OCI-LY1 (cell line): ENCODE measurements around the gene PSTPIP1.

Experiments
- H2AFZ ChIP-seq: fragments of 200-600 bp; sonication (generic), shearing (Covaris generic); 2 replicates; pipeline ENCODE4 v1.6.0; 2014; ENCODE audit warnings: antibody characterized with exemption, mild to moderate bottlenecking, low read length
- H3F3A ChIP-seq: fragments of 200-600 bp; sonication (generic), shearing (Covaris generic); 2 replicates; pipeline ENCODE4 v1.6.0; 2014; ENCODE audit warnings: mild to moderate bottlenecking, antibody characterized with exemption, low read length, moderate library complexity; ENCODE audit not compliant: insufficient read depth
- H3K27ac ChIP-seq: fragments of 200-600 bp; sonication (generic); 2 replicates; pipeline ENCODE4 v1.5.1; 2014; ENCODE audit warnings: low read length, mixed run types, mild to moderate bottlenecking, low read depth; ENCODE audit not compliant: poor library complexity, severe bottlenecking
- H3K27me3 ChIP-seq: fragments of 200-600 bp; sonication (generic); 2 replicates; pipeline ENCODE4 v1.6.0; 2014; ENCODE audit warnings: antibody characterized with exemption, mild to moderate bottlenecking, low read length, moderate library complexity; ENCODE audit not compliant: insufficient read depth
- H3K36me3 ChIP-seq: fragments of 200-600 bp; sonication (generic); 2 replicates; pipeline ENCODE4 v1.6.1; 2014; ENCODE audit warnings: mild to moderate bottlenecking, antibody characterized with exemption, low read length, moderate library complexity, mixed read lengths; ENCODE audit not compliant: insufficient read depth
- H3K4me1 ChIP-seq: fragments of 200-600 bp; sonication (generic); 2 replicates; pipeline ENCODE4 v1.5.1; 2014; ENCODE audit warnings: mild to moderate bottlenecking, low read length, moderate library complexity; ENCODE audit not compliant: insufficient read depth, severe bottlenecking
- H3K4me2 ChIP-seq: fragments of 200-600 bp; sonication (generic), shearing (Covaris generic); 2 replicates; pipeline ENCODE4 v1.6.1; 2014; ENCODE audit warnings: low read length
- H3K4me3 ChIP-seq: fragments of 200-600 bp; sonication (generic); 2 replicates; pipeline ENCODE4 v1.5.1; 2014; ENCODE audit warnings: low read length, low read depth, mild to moderate bottlenecking, mixed read lengths; ENCODE audit not compliant: poor library complexity, severe bottlenecking
- H3K79me2 ChIP-seq: fragments of 200-600 bp; shearing (Covaris generic); 2 replicates; pipeline ENCODE4 v1.6.1; 2016; ENCODE audit warnings: mixed run types, low read length, mixed read lengths; ENCODE audit not compliant: insufficient read depth
- H3K9ac ChIP-seq: fragments of 200-600 bp; sonication (generic), shearing (Covaris generic); 2 replicates; pipeline ENCODE4 v1.6.1; 2014; ENCODE audit warnings: mild to moderate bottlenecking, low read length, mixed read lengths
- H3K9me2 ChIP-seq: fragments of 200-600 bp; sonication (generic), shearing (Covaris generic); 2 replicates; pipeline ENCODE4 v1.6.1; 2014; ENCODE audit warnings: low read depth, mild to moderate bottlenecking, low read length, mixed read lengths
- H3K9me3 ChIP-seq: fragments of 200-600 bp; shearing (Covaris generic); 2 replicates; pipeline ENCODE4 v1.6.1; 2014; ENCODE audit warnings: low read length, mixed read lengths
- H4K20me1 ChIP-seq: fragments of 200-600 bp; sonication (generic), shearing (Covaris generic); 2 replicates; pipeline ENCODE4 v1.6.0; 2016; ENCODE audit warnings: mild to moderate bottlenecking, low read length; ENCODE audit not compliant: insufficient read depth
- CTCF ChIP-seq: fragments of 200-600 bp; sonication (generic), shearing (Covaris generic); IDR thresholded peaks from 2 replicates; pipeline ENCODE4 v1.5.1; 2017; ENCODE audit warnings: mild to moderate bottlenecking, antibody characterized with exemption, low read length, moderate library complexity, mixed read lengths
- EZH2 ChIP-seq: fragments of 200-600 bp; sonication (generic), shearing (Covaris generic); IDR thresholded peaks from 2 replicates; pipeline ENCODE4 v1.8.0; 2017; ENCODE audit warnings: borderline replicate concordance, mixed run types, mild to moderate bottlenecking, antibody characterized with exemption, low read length, moderate library complexity, mixed read lengths

The PSTPIP1 gene

GRCh38 chr15:76978522-76979330 lies 16.2 kb upstream of the PSTPIP1 start:
- no peak overlapping the region for H3K4me2 ChIP-seq
- H3K9me2 ChIP-seq, result no peaks in the 10 kb centered on the region
- no peaks in the 10 kb centered on the region for H3K79me2 ChIP-seq
- H3K4me3 ChIP-seq, result no peak overlapping the region
- no peaks in the 10 kb centered on the region for H3F3A ChIP-seq
- H3K9ac ChIP-seq, result no peak overlapping the region
- H4K20me1 ChIP-seq, result no peaks in the 10 kb centered on the region
- no peaks in the 10 kb centered on the region for H3K36me3 ChIP-seq
- H3K9me3 ChIP-seq, result no peaks in the 10 kb centered on the region
- no peak overlapping the region for H2AFZ ChIP-seq
- no peaks in the 10 kb centered on the region; the same call in none of the 2 replicates for H3K27me3 ChIP-seq
- no peak for TF ChIP-seq CTCF
- no peak for TF ChIP-seq EZH2
- no peaks in the 10 kb centered on the region for H3K4me1 ChIP-seq
- no peak overlapping the region for H3K27ac ChIP-seq

GRCh38 chr15:76979331-76979925 lies 15.5 kb upstream of the PSTPIP1 start:
- no peak for TF ChIP-seq CTCF
- no peak for TF ChIP-seq EZH2
- H3K9ac ChIP-seq, result no peak overlapping the region
- H3K27me3 ChIP-seq, result no peaks in the 10 kb centered on the region; the same call in none of the 2 replicates
- H3K36me3 ChIP-seq, result no peaks in the 10 kb centered on the region
- no peak overlapping the region for H3K4me3 ChIP-seq
- no peak overlapping the region for H3K4me2 ChIP-seq
- no peak overlapping the region for H3K27ac ChIP-seq
- no peaks in the 10 kb centered on the region for H3K79me2 ChIP-seq
- no peaks in the 10 kb centered on the region for H3K9me3 ChIP-seq
- no peaks in the 10 kb centered on the region for H3K9me2 ChIP-seq
- H4K20me1 ChIP-seq, result no peaks in the 10 kb centered on the region
- H3K4me1 ChIP-seq, result no peaks in the 10 kb centered on the region
- H2AFZ ChIP-seq, result no peak overlapping the region
- H3F3A ChIP-seq, result no peaks in the 10 kb centered on the region

GRCh38 chr15:76979996-76980520 lies 14.9 kb upstream of the PSTPIP1 start:
- no peaks in the 10 kb centered on the region for H3K36me3 ChIP-seq
- H3K9me3 ChIP-seq, result no peaks in the 10 kb centered on the region
- no peaks in the 10 kb centered on the region for H3K9me2 ChIP-seq
- no peak overlapping the region for H3K4me2 ChIP-seq
- no peaks in the 10 kb centered on the region; the same call in none of the 2 replicates for H3K27me3 ChIP-seq
- H4K20me1 ChIP-seq, result no peaks in the 10 kb centered on the region
- no peaks in the 10 kb centered on the region for H3K79me2 ChIP-seq
- no peak overlapping the region for H3K9ac ChIP-seq
- H3K27ac ChIP-seq, result no peak overlapping the region
- no peak overlapping the region for H3K4me3 ChIP-seq
- no peak overlapping the region for H2AFZ ChIP-seq
- H3K4me1 ChIP-seq, result no peaks in the 10 kb centered on the region
- H3F3A ChIP-seq, result no peaks in the 10 kb centered on the region
- TF ChIP-seq CTCF (no peak), EZH2 (no peak)
